Fibroblast of mammary gland (primary cell): ENCODE measurements around the gene ATF7.

ENCODE experiments used
- DNase-seq: peaks from one replicate; pipeline ENCODE4 v3.0.0-alpha.2; 2010; ENCODE audit warnings: low read depth
- H3K4me3 ChIP-seq: 2 replicates; pipeline ENCODE4 v1.5.1; 2011; ENCODE audit warnings: low read depth, mild to moderate bottlenecking, low read length, moderate library complexity; ENCODE audit not compliant: control insufficient read depth
- TF ChIP-seq, protein P1 (sequence below): conservative IDR thresholded peaks from 2 replicates; pipeline ENCODE4 v1.5.1; 2011; ENCODE audit warnings: low read depth, low read length, inconsistent platforms; ENCODE audit not compliant: control insufficient read depth, insufficient read depth

Gene ATF7

GRCh38 chr12:53500142-53500775, 125.9 kb downstream of the ATF7 start:
- TF ChIP-seq, protein P1, sequence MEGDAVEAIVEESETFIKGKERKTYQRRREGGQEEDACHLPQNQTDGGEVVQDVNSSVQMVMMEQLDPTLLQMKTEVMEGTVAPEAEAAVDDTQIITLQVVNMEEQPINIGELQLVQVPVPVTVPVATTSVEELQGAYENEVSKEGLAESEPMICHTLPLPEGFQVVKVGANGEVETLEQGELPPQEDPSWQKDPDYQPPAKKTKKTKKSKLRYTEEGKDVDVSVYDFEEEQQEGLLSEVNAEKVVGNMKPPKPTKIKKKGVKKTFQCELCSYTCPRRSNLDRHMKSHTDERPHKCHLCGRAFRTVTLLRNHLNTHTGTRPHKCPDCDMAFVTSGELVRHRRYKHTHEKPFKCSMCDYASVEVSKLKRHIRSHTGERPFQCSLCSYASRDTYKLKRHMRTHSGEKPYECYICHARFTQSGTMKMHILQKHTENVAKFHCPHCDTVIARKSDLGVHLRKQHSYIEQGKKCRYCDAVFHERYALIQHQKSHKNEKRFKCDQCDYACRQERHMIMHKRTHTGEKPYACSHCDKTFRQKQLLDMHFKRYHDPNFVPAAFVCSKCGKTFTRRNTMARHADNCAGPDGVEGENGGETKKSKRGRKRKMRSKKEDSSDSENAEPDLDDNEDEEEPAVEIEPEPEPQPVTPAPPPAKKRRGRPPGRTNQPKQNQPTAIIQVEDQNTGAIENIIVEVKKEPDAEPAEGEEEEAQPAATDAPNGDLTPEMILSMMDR = no peak
- H3K4me3 ChIP-seq = peak overlapping the region; percentile 66
- peak; percentile 86 for DNase-seq

- TF ChIP-seq, protein P1 = no peak
- peak within 1 kb of the TSS; percentile 66 for H3K4me3 ChIP-seq
- peak; percentile 60 for DNase-seq
Observed at GRCh38 chr12:53499266-53500141, 126.7 kb downstream of the ATF7 start, which contains the start of gene MAP3K12. Gene MAP3K12, minus strand, starts transcription at chr12:53499458. Its CDS starts 12,067 bp downstream, at chr12:53487391.

- no peak for DNase-seq
- H3K4me3 ChIP-seq = no peak overlapping the region
- TF ChIP-seq, protein P1 = no peak
Observed at GRCh38 chr12:53498235-53498630, 127.9 kb downstream of the ATF7 start.

GRCh38 chr12:53497461-53497860, 128.7 kb downstream of the ATF7 start:
- TF ChIP-seq, protein P1 = no peak
- DNase-seq = no peak
- H3K4me3 ChIP-seq = no peak overlapping the region

DNA sequence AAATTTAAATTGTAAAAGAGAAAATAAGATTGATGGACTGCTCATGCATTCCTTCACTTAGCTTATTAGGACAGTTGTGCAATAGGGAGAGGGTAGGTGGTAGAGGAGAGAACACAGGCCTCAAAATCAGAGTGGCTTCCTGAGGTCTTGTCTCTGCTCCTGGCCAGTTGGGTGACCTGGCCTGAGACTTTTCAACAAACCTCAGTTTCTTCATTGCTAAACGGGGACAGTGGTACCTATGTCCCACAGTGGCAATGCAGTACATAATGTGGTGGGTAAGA, 129.5 kb downstream of the ATF7 start:
- TF ChIP-seq, protein P1 = no peak
- DNase-seq = no peak
- peak overlapping the region; percentile 13 for H3K4me3 ChIP-seq

- peak overlapping the region; percentile 13 for H3K4me3 ChIP-seq
- peak; percentile 81 for DNase-seq
- TF ChIP-seq, protein P1 = no peak
Observed at GRCh38 chr12:53495903-53496751, 130.1 kb downstream of the ATF7 start.
